Fibroblast of the conjunctiva (primary cell): Measurements from ENCODE around the gene BSG.

Experiments used
- DNase-seq: peaks from one replicate; pipeline ENCODE4 v3.0.0-alpha.2; 2010; ENCODE audit warnings: low read depth

BSG gene

GRCh38 chr19:540867-541637 lies 31.3 kb upstream of the BSG start:
- DNase-seq, result no peak

GRCh38 chr19:541699-542098 lies 30.7 kb upstream of the BSG start:
- no peak for DNase-seq

DNA sequence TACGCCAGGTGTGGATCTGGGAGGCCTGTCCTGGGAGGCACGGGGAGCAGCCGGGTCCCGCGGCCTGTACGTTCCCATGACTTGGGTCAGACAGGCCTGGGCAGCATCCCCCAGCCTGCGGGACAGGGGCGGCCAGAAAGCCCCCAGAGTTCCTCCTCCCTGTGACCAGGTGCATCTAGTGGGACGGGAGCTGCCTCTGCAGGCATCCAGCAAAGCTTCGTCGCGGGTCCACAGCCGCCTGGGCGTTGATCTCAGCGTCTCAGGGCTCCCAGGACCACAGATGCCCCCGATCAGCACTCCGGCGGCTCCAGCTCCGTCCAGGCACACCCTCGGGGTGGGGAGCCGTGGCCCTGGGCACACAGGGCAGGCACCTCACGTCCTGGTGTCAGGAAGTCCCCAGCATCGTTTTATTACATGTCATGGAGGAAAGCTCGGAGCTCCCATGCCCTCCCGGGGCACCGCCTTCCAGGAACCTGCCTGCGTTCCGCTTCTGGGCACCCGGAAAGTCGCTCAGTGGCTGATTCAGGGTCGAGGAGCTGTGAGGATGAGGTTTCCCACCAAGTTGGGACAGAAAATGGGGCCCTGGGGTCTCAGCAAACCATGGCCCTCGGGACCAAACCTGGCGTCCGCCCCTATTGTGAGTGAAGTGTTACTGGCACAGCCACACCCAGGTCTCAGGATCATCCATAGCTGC lies 30.1 kb upstream of the BSG start:
- no peak for DNase-seq

GRCh38 chr19:543910-544608 lies 28.3 kb upstream of the BSG start, which contains the start of gene GZMM:
Gene GZMM, plus strand, starts transcription at chr19:544053. Its CDS starts 19 bp downstream, at chr19:544072.
- DNase-seq, result no peak

GRCh38 chr19:547117-547516 lies 25.3 kb upstream of the BSG start:
- DNase-seq, result no peak

GRCh38 chr19:547836-548720 lies 24.3 kb upstream of the BSG start:
- no peak for DNase-seq

DNA sequence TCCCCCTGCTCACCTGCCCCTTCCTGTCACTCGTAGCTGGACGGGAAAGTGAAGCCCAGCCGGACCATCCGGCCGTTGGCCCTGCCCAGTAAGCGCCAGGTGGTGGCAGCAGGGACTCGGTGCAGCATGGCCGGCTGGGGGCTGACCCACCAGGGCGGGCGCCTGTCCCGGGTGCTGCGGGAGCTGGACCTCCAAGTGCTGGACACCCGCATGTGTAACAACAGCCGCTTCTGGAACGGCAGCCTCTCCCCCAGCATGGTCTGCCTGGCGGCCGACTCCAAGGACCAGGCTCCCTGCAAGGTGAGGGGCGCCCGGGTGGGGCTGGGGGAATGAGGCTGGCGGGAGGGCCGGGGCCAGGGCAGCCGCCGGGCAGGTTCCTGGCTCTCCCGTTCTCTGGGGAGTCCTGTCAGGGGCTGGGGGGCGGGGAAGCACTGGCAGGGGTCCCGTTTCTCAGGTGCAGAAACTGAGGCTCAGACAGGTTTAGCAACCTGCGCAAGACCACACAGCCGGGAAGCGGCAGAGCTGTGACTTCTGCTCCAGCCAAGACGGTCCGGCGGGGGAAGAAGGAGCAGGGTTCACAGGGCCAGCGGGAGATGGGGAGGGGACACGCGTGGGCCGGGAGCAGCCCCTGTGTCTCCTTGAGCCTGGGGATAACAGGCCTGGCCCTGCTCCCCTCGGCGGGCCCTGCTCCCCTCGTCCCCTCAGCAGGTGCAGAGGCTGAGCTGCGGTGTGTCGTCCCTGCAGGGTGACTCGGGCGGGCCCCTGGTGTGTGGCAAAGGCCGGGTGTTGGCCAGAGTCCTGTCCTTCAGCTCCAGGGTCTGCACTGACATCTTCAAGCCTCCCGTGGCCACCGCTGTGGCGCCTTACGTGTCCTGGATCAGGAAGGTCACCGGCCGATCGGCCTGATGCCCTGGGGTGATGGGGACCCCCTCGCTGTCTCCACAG lies 23.2 kb upstream of the BSG start:
- no peak for DNase-seq

GRCh38 chr19:554817-555216 lies 17.6 kb upstream of the BSG start:
- DNase-seq, result no peak

- DNase-seq, result no peak
These were observed 17.0 kb upstream of the BSG start for GRCh38 chr19:555474-555808.

DNA sequence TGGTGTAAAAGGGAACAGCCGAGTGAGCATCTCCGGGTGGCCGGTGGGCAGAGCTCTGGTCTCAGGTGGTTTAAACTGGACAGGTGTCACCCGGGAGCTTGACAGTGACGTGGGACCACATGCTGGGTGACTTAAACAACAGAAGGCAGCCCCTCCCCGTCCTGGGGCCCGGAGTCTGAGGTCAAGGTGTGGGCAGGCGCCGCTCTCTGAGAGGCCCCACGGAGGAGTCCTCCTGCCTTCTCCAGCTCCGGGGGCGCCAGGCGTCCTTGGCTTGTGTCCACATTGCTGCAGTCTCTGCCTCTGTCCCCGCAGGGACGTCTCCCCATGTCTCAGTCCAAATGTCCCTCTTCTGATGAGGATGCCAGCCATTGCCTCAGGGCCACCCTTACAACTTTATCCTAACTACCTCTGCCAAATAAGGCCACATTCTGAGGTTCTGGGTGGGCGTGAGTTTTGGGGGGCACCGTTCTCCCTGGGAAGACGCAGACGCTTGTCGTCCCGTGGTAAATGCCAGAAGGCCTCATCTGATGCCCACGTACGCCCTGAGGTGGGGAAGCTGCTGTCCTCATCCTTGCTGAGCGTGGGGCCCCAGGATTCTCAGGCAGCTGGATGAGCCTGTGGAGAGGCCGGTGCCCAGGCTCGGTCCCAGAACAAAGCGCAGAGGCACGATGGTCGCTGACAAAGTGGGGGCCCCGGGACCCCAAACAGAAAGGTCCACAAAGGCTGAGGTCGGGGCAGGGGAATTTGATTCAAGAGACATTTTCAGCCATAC lies 15.6 kb upstream of the BSG start:
- no peak for DNase-seq

- DNase-seq, result no peak
These were observed 13.5 kb upstream of the BSG start for GRCh38 chr19:558770-559439.

- no peak for DNase-seq
These were observed 12.3 kb upstream of the BSG start for GRCh38 chr19:560121-560520.

- no peak for DNase-seq
These were observed 6.0 kb upstream of the BSG start for GRCh38 chr19:566403-566802.

- no peak for DNase-seq
These were observed 5.6 kb upstream of the BSG start for GRCh38 chr19:566844-567243.

DNA sequence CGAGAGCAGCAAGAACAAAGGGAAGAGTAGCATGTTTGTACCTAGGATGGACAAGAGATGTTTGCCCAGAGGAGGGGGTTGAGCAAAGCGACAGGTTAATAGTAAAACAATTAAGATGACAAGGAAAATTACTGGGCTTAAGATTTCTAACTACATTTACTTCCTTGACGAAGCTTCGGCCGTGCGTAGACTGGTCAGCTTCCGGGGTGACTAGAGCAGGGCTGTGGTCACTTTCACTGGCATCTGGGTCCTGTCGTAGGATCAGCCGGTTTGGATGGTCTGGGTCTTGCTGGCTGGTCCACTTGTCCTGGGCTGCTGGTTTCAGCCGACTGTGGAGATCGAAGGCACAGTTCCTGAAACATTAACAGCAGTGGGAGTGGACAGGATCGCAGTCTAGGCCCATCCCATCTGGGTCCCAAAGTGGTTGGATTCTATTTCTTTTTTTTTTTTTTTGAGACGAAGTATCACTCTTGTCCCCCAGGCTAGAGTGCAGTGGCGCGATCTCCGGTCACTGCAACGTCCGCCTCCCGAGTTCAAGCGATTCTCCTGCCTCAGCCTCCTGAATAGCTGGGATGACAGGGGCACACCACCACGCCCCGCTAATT lies 5.0 kb upstream of the BSG start:
- no peak for DNase-seq

DNA sequence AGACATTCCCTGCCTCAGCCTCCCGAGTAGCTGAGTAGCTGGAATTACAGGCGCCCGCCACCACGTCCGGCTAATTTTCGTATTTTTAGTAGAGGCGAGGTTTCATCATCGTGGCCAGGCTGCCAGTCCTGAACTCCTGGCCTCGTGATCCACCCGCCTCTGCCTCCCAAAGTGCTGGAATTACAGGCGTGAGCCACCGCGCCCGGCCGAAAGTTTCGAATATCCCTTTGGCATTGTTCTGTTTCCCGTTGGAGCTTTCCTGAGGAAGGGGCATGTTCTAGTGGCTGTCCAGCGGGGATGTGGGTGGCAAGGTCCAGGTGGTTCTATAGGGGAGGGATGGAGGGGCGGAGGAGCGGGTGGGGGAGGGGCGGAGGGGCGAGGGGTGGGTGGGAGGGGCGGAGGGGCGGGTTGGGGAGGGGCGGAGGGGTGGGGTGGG lies 2.1 kb upstream of the BSG start:
- DNase-seq, result no peak

- no peak for DNase-seq
These were observed 1.3 kb upstream of the BSG start for GRCh38 chr19:570937-571565.

GRCh38 chr19:571566-571974 lies 826 bp upstream of the BSG start:
- no peak for DNase-seq
